CD14-positive monocyte (primary cell): ENCODE data around the gene LCLAT1. TPM values are rescaled to one million over a fixed set of nuclear protein-coding genes. Genes with fewer than 3 reads are reported as not detected.

Source experiments
- DNase-seq, 3 donors: peaks; one replicate each; pipeline ENCODE4 v3.0.0-alpha.2; 2011 to 2022
- H2AFZ ChIP-seq: 2 replicates; pipeline ENCODE4 v1.6.0; 2012; ENCODE audit warnings: mild to moderate bottlenecking, low read depth, low read length, inconsistent platforms; ENCODE audit not compliant: insufficient read depth, poor library complexity, severe bottlenecking
- H3K27ac ChIP-seq, 2 donors: 1 replicate in 1 of 2; 2 replicates in 1 of 2; pipeline ENCODE4 v1.5.1; 2012 to 2013; ENCODE audit warnings: low read length in 2 of 2, control low read depth in 1 of 2, inconsistent platforms in 1 of 2, low read depth in 1 of 2, mild to moderate bottlenecking in 1 of 2
- H3K27me3 ChIP-seq, 2 donors: one replicate each; pipeline versions ENCODE4 v1.6.0 to v1.6.1; 2011 to 2013; ENCODE audit warnings: low read length in 2 of 2; ENCODE audit not compliant: control insufficient read depth in 2 of 2, insufficient read depth in 2 of 2
- H3K36me3 ChIP-seq, 2 donors: replicated peaks in 1 of 2; 1 replicate in 1 of 2; 2 replicates in 1 of 2; pipeline versions ENCODE4 v1.5.1 to v1.6.1; 2012 to 2013; ENCODE audit warnings: low read length in 2 of 2, control low read depth in 1 of 2, inconsistent platforms in 1 of 2, mild to moderate bottlenecking in 1 of 2; ENCODE audit not compliant: insufficient read depth in 2 of 2, control insufficient read depth in 1 of 2
- H3K4me1 ChIP-seq, 2 donors: 1 replicate in 1 of 2; 2 replicates in 1 of 2; pipeline versions ENCODE4 v1.5.1 to v1.6.1; 2012 to 2013; ENCODE audit warnings: low read length in 2 of 2, control low read depth in 1 of 2, inconsistent platforms in 1 of 2, mild to moderate bottlenecking in 1 of 2, moderate library complexity in 1 of 2; ENCODE audit not compliant: insufficient read depth in 2 of 2, control insufficient read depth in 1 of 2
- H3K4me2 ChIP-seq: replicated peaks from 2 replicates; pipeline ENCODE3; 2012; ENCODE audit warnings: low read length, moderate library complexity, mild to moderate bottlenecking; ENCODE audit not compliant: poor library complexity, severe bottlenecking; ENCODE audit errors: extremely low read depth
- H3K4me3 ChIP-seq, 3 experiments: fragments of 200-600 bp in 1 of 3; sonication (generic) in 1 of 3; replicated peaks in 1 of 3; 1 replicate in 2 of 3; 2 replicates in 1 of 3; pipeline ENCODE4 v1.5.1; 2011 to 2013; ENCODE audit warnings: low read length in 3 of 3, mild to moderate bottlenecking in 3 of 3, control low read depth in 2 of 3, low read depth in 2 of 3, inconsistent platforms in 1 of 3, moderate library complexity in 1 of 3
- H3K79me2 ChIP-seq: 2 replicates; pipeline ENCODE4 v1.6.0; 2012; ENCODE audit warnings: mild to moderate bottlenecking, control low read depth, inconsistent platforms, low read length, moderate library complexity; ENCODE audit not compliant: insufficient read depth
- H3K9ac ChIP-seq: 2 replicates; pipeline ENCODE4 v1.6.0; 2017; ENCODE audit warnings: low read length, mild to moderate bottlenecking; ENCODE audit not compliant: insufficient read depth, poor library complexity, severe bottlenecking
- H3K9me3 ChIP-seq, 2 donors: replicated peaks in 1 of 2; 1 replicate in 1 of 2; 2 replicates in 1 of 2; pipeline versions ENCODE4 v1.5.1 to v1.6.1; 2012 to 2013; ENCODE audit warnings: low read length in 2 of 2, control low read depth in 1 of 2; ENCODE audit not compliant: control insufficient read depth in 1 of 2, insufficient read depth in 1 of 2
- H4K20me1 ChIP-seq: 2 replicates; pipeline ENCODE4 v1.6.0; 2012; ENCODE audit warnings: mild to moderate bottlenecking, low read length, control low read depth, moderate library complexity; ENCODE audit not compliant: insufficient read depth
- H3K27ac Mint-ChIP-seq, 7 donors: one replicate each; pipeline ENCODE4 v1.8.0; 2020; ENCODE audit warnings: mild to moderate bottlenecking in 7 of 7, mixed read lengths in 7 of 7, moderate library complexity in 6 of 7, inconsistent platforms in 2 of 7
- H3K27me3 Mint-ChIP-seq, 3 donors: one replicate each; pipeline ENCODE4 v1.8.0; 2021 to 2022; ENCODE audit warnings: low read depth in 3 of 3, mild to moderate bottlenecking in 3 of 3, mixed read lengths in 3 of 3, moderate library complexity in 3 of 3, inconsistent platforms in 1 of 3
- H3K36me3 Mint-ChIP-seq, 2 donors: one replicate each; pipeline ENCODE4 v1.8.0; 2020; ENCODE audit warnings: mixed read lengths in 2 of 2, inconsistent platforms in 1 of 2, mild to moderate bottlenecking in 1 of 2
- H3K4me1 Mint-ChIP-seq: one replicate; pipeline ENCODE4 v1.8.0; 2020; ENCODE audit warnings: mild to moderate bottlenecking, mixed read lengths
- H3K4me3 Mint-ChIP-seq, 2 donors: one replicate each; pipeline ENCODE4 v1.8.0; 2020; ENCODE audit warnings: mild to moderate bottlenecking in 2 of 2, mixed read lengths in 2 of 2, moderate library complexity in 1 of 2
- H3K9me3 Mint-ChIP-seq, 7 donors: one replicate each; pipeline ENCODE4 v1.8.0; 2020 to 2022; ENCODE audit warnings: mixed read lengths in 7 of 7, mild to moderate bottlenecking in 6 of 7, moderate library complexity in 6 of 7, inconsistent platforms in 2 of 7
- CTCF ChIP-seq: fragments of 200-600 bp; IDR thresholded peaks from one replicate; pipeline ENCODE4 v1.8.0; 2022; ENCODE audit warnings: antibody characterized with exemption, mild to moderate bottlenecking
- WGBS: methylation state at CpG from one replicate; pipeline ENCODE4 v1.1.5; 2013; ENCODE audit warnings: missing lambda C conversion rate; ENCODE audit not compliant: insufficient coverage; 5-methylcytosine and 5-hydroxymethylcytosine counted together
- intact Hi-C, 2 donors: fragments of 100-400 bp; cut with micrococcal nuclease; formaldehyde crosslinking; loops; one replicate each; pipeline versions ENCODE4 v1.15.0 to v1.15.1; 2023
- polyA plus RNA-seq, 3 donors: library from polyadenylated mRNA; depleted of rRNA in 1 of 3; unstranded in 2 of 3; stranded (reverse) in 1 of 3; fragments of 300-500 nt in 2 of 3; fragments of >200 nt in 1 of 3; fragmentation: Illumina TruSeq in 2 of 3; gene quantifications; 1 replicate in 2 of 3; 2 replicates in 1 of 3; pipeline ENCODE4 v1.2.3, GENCODE V29; 2012 to 2021

Gene LCLAT1
- polyA plus RNA-seq, 3 donors = 1.2 to 5.7 (median 1.3) TPM

- 100% methylated on average over 2 of the region's 3 CpGs for WGBS
- H3K36me3 Mint-ChIP-seq = no peaks in the 10 kb centered on the region
- H3K9ac ChIP-seq = no peak overlapping the region
- no peak overlapping the region for H3K4me3 Mint-ChIP-seq
- no peaks in the 10 kb centered on the region for H3K4me1 ChIP-seq
- peaks cover 0 to 1% (median 0%) of the 10 kb centered on the region in 7 donors for H3K9me3 Mint-ChIP-seq
- H3K27me3 Mint-ChIP-seq = peaks cover 4 to 7% (median 7%) of the 10 kb centered on the region in 3 donors
- intact Hi-C loops = no loop called here
- no peaks in the 10 kb centered on the region for H3K79me2 ChIP-seq
- DNase-seq = no peak
- TF ChIP-seq CTCF = no peak
- no peak overlapping the region for H2AFZ ChIP-seq
- H3K27me3 ChIP-seq = no peaks in the 10 kb centered on the region
- H3K9me3 ChIP-seq = no peaks in the 10 kb centered on the region
- no peak overlapping the region for H3K27ac Mint-ChIP-seq
- H3K27ac ChIP-seq = no peak overlapping the region
- no peak overlapping the region for H3K4me2 ChIP-seq
- H4K20me1 ChIP-seq = no peaks in the 10 kb centered on the region
- H3K4me1 Mint-ChIP-seq = peaks cover 2% of the 10 kb centered on the region
- no peak overlapping the region for H3K4me3 ChIP-seq
- no peaks in the 10 kb centered on the region for H3K36me3 ChIP-seq
Observed at GRCh38 chr2:30680121-30680520, 233.1 kb downstream of the LCLAT1 start.

DNA sequence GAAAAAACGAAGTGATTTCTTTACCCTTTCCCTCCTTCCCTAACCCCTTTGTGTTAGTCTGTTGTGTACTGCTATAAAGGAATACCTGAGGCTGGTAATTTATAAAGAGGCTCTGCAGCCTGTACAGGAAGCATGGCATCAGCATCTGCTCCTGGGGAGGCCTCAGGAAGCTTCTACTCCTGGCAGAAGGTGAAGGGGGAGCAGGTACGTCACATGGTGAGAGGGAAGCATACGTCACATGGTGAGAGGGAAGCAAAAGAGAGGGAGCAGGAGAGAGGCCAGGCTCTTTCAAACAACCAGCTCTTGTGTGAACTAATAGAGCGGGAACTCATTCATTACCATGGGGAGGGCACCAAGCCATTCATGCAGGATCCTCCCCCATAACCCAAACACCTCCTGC is 234.0 kb downstream of the LCLAT1 start:
- no peak overlapping the region for H3K27ac ChIP-seq
- no peaks in the 10 kb centered on the region for H3K79me2 ChIP-seq
- H3K9ac ChIP-seq = no peak overlapping the region
- no peak for TF ChIP-seq CTCF
- H3K36me3 ChIP-seq = no peaks in the 10 kb centered on the region
- no peak for DNase-seq
- H3K36me3 Mint-ChIP-seq = no peaks in the 10 kb centered on the region
- H3K27me3 Mint-ChIP-seq = peaks cover 0 to 5% (median 3%) of the 10 kb centered on the region in 3 donors
- no peaks in the 10 kb centered on the region for H3K27me3 ChIP-seq
- H3K27ac Mint-ChIP-seq = no peak overlapping the region
- no peak overlapping the region for H2AFZ ChIP-seq
- peaks cover 2% of the 10 kb centered on the region for H3K4me1 Mint-ChIP-seq
- H3K4me3 Mint-ChIP-seq = no peak overlapping the region
- 100% methylated on average over 1 of the region's 4 CpGs for WGBS
- H3K4me3 ChIP-seq = no peak overlapping the region
- H3K9me3 Mint-ChIP-seq = no peaks in the 10 kb centered on the region
- H4K20me1 ChIP-seq = no peaks in the 10 kb centered on the region
- no peaks in the 10 kb centered on the region for H3K9me3 ChIP-seq
- intact Hi-C loops = no loop called here
- H3K4me2 ChIP-seq = no peak overlapping the region
- no peaks in the 10 kb centered on the region for H3K4me1 ChIP-seq
